ENCODE results near the gene DNM3.

- no peak for TF ChIP-seq EZH2 (IDR thresholded peaks at IDR 0.05; ENCODE audit: borderline replicate concordance, low read depth, low read length, poor library complexity, severe bottlenecking)
- TF ChIP-seq CTCF (conservative IDR thresholded peaks at IDR 0.05; ENCODE audit: low read depth, low read length) = no peak
Observed at GRCh38 chr1:172350856-172351255, 509.6 kb downstream of the DNM3 start.

Data from A673 (cell line).